Aorta (tissue), 5 donors: ENCODE data around the gene DNAI1. TPM values are rescaled to one million over a fixed set of nuclear protein-coding genes. Genes with fewer than 3 reads are reported as not detected.

Source experiments
- ATAC-seq: fragments of 200-7000 bp; cut with Tn5 transposase; one replicate; pipeline ENCODE4 v1.9.1; 2022; ENCODE audit warnings: moderate library complexity; ENCODE audit not compliant: low FRiP score
- DNase-seq, 2 donors: peaks; one replicate each; pipeline ENCODE4 v3.0.0-alpha.2; 2020
- H3K27ac ChIP-seq, 2 donors: one replicate each; pipeline ENCODE4 v1.5.1; 2013; ENCODE audit warnings: low read length in 2 of 2, mild to moderate bottlenecking in 2 of 2, moderate library complexity in 2 of 2, control low read depth in 1 of 2, inconsistent platforms in 1 of 2, low read depth in 1 of 2
- H3K27me3 ChIP-seq, 2 donors: one replicate each; pipeline ENCODE4 v1.6.1; 2013; ENCODE audit warnings: control low read depth in 1 of 2, low read length in 1 of 2, mild to moderate bottlenecking in 1 of 2, moderate library complexity in 1 of 2; ENCODE audit not compliant: insufficient read depth in 2 of 2, control insufficient read depth in 1 of 2
- H3K36me3 ChIP-seq, 2 donors: one replicate each; pipeline ENCODE4 v1.6.1; 2013; ENCODE audit warnings: control low read depth in 1 of 2, low read length in 1 of 2, mild to moderate bottlenecking in 1 of 2; ENCODE audit not compliant: insufficient read depth in 2 of 2, control insufficient read depth in 1 of 2
- H3K4me1 ChIP-seq, 2 donors: one replicate each; pipeline ENCODE4 v1.6.1; 2013; ENCODE audit warnings: low read length in 2 of 2, control low read depth in 1 of 2, mild to moderate bottlenecking in 1 of 2, moderate library complexity in 1 of 2; ENCODE audit not compliant: insufficient read depth in 2 of 2, control insufficient read depth in 1 of 2
- H3K4me3 ChIP-seq, 2 donors: one replicate each; pipeline ENCODE4 v1.5.1; 2013; ENCODE audit warnings: low read length in 2 of 2, control low read depth in 1 of 2, mild to moderate bottlenecking in 1 of 2
- H3K9me3 ChIP-seq: one replicate; pipeline ENCODE4 v1.6.1; 2013; ENCODE audit warnings: mild to moderate bottlenecking, low read length; ENCODE audit not compliant: control insufficient read depth
- WGBS, 2 donors: extraction: QIAGEN DNeasy Blood & Tissue Kit; methylation state at CpG; one replicate each; pipeline ENCODE4 v1.1.7; 2013; 5-methylcytosine and 5-hydroxymethylcytosine counted together
- intact Hi-C, 2 donors: fragments of 100-400 bp; cut with DNase I; formaldehyde crosslinking; loops; one replicate each; pipeline versions ENCODE4 v1.14.2 to v1.15.0; 2022
- polyA plus RNA-seq, 2 donors: library from polyadenylated mRNA; stranded (reverse); fragments of 200-250 nt; gene quantifications; one replicate each; pipeline ENCODE4 v1.2.3, GENCODE V29; 2013
- total RNA-seq, 2 donors: library from RNA; stranded (reverse); fragmentation: NEBNext Ultra II Directional; extraction: Animal tissue kit (Norgen Biotek cat#: 25700); gene quantifications; one replicate each; pipeline ENCODE4 v1.2.1, GENCODE V29; 2021
- donor health status: healthy with polysubstance abuse.
- donor health status: Bipolar disorder and iron deficiency.
- donor health status: DM: no; HTN: no; CAD: no.
- donor health status: DM: no; HTN: no; CAD: no.
- donor health status: DM: yes; HTN: yes; CAD: no.

The DNAI1 gene
- total and polyA plus RNA-seq, 4 donors: not detected

GRCh38 chr9:34507556-34507955 lies 49.0 kb downstream of the DNAI1 start:
- no peaks in the 10 kb centered on the region for H3K4me1 ChIP-seq
- H3K9me3 ChIP-seq: no peaks in the 10 kb centered on the region
- ATAC-seq: no peak
- H3K4me3 ChIP-seq: no peak overlapping the region
- H3K27me3 ChIP-seq: no peaks in the 10 kb centered on the region
- 88 to 90% methylated on average over 5 of the region's 5 CpGs for WGBS, 2 donors
- H3K36me3 ChIP-seq: no peaks in the 10 kb centered on the region
- intact Hi-C loops: no loop called here
- H3K27ac ChIP-seq: no peak overlapping the region
- no peak for DNase-seq

GRCh38 chr9:34507966-34508365 lies 49.4 kb downstream of the DNAI1 start:
- ATAC-seq (no peak), DNase-seq (no peak)
- no peaks in the 10 kb centered on the region for H3K36me3 ChIP-seq
- H3K4me3 ChIP-seq: no peak overlapping the region
- no peaks in the 10 kb centered on the region for H3K4me1 ChIP-seq
- no peak overlapping the region for H3K27ac ChIP-seq
- no peaks in the 10 kb centered on the region for H3K27me3 ChIP-seq
- intact Hi-C loops: no loop called here
- no peaks in the 10 kb centered on the region for H3K9me3 ChIP-seq

GRCh38 chr9:34508463-34508862 lies 49.9 kb downstream of the DNAI1 start:
- H3K9me3 ChIP-seq: no peaks in the 10 kb centered on the region
- 88 to 94% methylated on average over 3 of the region's 3 CpGs for WGBS, 2 donors

GRCh38 chr9:34508951-34509350 lies 50.3 kb downstream of the DNAI1 start:
- H3K27ac ChIP-seq: no peak overlapping the region
- H3K4me3 ChIP-seq: no peak overlapping the region
- WGBS, 2 donors: 92 to 94% methylated on average over 3 of the region's 3 CpGs
- H3K4me1 ChIP-seq: no peaks in the 10 kb centered on the region
- H3K9me3 ChIP-seq: no peaks in the 10 kb centered on the region
- ATAC-seq: no peak
- H3K27me3 ChIP-seq: no peaks in the 10 kb centered on the region
- no peak for DNase-seq
- intact Hi-C loops: no loop called here
- H3K36me3 ChIP-seq: no peaks in the 10 kb centered on the region

More at GRCh38 chr9:34508463-34508862, 49.9 kb downstream of the DNAI1 start:
- Histone ChIP-seq H3K4me1 (no peaks in the 10 kb centered on the region), H3K4me3 (no peak overlapping the region), H3K36me3 (no peaks in the 10 kb centered on the region), H3K27ac (no peak overlapping the region), H3K27me3 (no peaks in the 10 kb centered on the region)
- intact Hi-C loops: no loop called here
- ATAC-seq: no peak
- DNase-seq: no peak

GRCh38 chr9:34510497-34511468 lies 52.2 kb downstream of the DNAI1 start:
- no peaks in the 10 kb centered on the region for H3K27me3 ChIP-seq

GRCh38 chr9:34512131-34513078 lies 53.8 kb downstream of the DNAI1 start:
- 87% methylated on average over 9 of the region's 9 CpGs for WGBS, 2 donors
- no peak for ATAC-seq
- H3K27ac ChIP-seq: no peak overlapping the region
- no peak for DNase-seq
- no peaks in the 10 kb centered on the region for H3K9me3 ChIP-seq
- no peaks in the 10 kb centered on the region for H3K27me3 ChIP-seq
- H3K4me3 ChIP-seq: no peak overlapping the region
- no peaks in the 10 kb centered on the region for H3K36me3 ChIP-seq
- H3K4me1 ChIP-seq: no peaks in the 10 kb centered on the region
- intact Hi-C loops: no loop called here

More at GRCh38 chr9:34510497-34511468, 52.2 kb downstream of the DNAI1 start:
- no peak for ATAC-seq
- Histone ChIP-seq H3K36me3 (no peaks in the 10 kb centered on the region), H3K4me1 (no peaks in the 10 kb centered on the region), H3K9me3 (no peaks in the 10 kb centered on the region), H3K27ac (no peak overlapping the region), H3K4me3 (no peak overlapping the region)
- WGBS, 2 donors: 72 to 79% methylated on average over 13 of the region's 13 CpGs
- intact Hi-C loops: no loop called here
- DNase-seq: no peak

GRCh38 chr9:34513567-34514214 lies 55.1 kb downstream of the DNAI1 start:
- ATAC-seq: no peak
- H3K27ac ChIP-seq: no peak overlapping the region

GRCh38 chr9:34514401-34514800 lies 55.8 kb downstream of the DNAI1 start:
- H3K27ac ChIP-seq: no peak overlapping the region
- intact Hi-C loops: no loop called here
- ATAC-seq: no peak
- H3K27me3 ChIP-seq: no peaks in the 10 kb centered on the region
- H3K36me3 ChIP-seq: no peaks in the 10 kb centered on the region
- no peaks in the 10 kb centered on the region for H3K4me1 ChIP-seq
- 94% methylated on average over 8 of the region's 8 CpGs for WGBS, 2 donors
- no peak for DNase-seq
- H3K4me3 ChIP-seq: no peak overlapping the region
- H3K9me3 ChIP-seq: no peaks in the 10 kb centered on the region

More at GRCh38 chr9:34513567-34514214, 55.1 kb downstream of the DNAI1 start:
- no peaks in the 10 kb centered on the region for H3K27me3 ChIP-seq
- 58 to 65% methylated on average over 2 of the region's 2 CpGs for WGBS, 2 donors
- DNase-seq: no peak
- no peaks in the 10 kb centered on the region for H3K36me3 ChIP-seq
- intact Hi-C loops: no loop called here
- no peaks in the 10 kb centered on the region for H3K4me1 ChIP-seq
- H3K9me3 ChIP-seq: no peaks in the 10 kb centered on the region
- H3K4me3 ChIP-seq: no peak overlapping the region
